Bronchial epithelial cell (primary cell): ENCODE measurements around the gene LAD1. TPM values are rescaled to one million over a fixed set of nuclear protein-coding genes. Genes with fewer than 3 reads are reported as not detected.
A peak's percentile ranks its signal among the peaks of the same experiment; 100 is the strongest.

Source experiments
- DNase-seq: peaks from one replicate; pipeline ENCODE4 v3.0.0-alpha.2; 2010; ENCODE audit warnings: low read depth
- FAIRE-seq: peaks from 2 replicates; lab custom pipeline; 2011; peaks lifted over from hg19 to GRCh38; lab: Jason Lieb, UNC
- H3K27me3 ChIP-seq: 2 replicates; pipeline ENCODE4 v1.5.1; 2011; ENCODE audit warnings: low read length; ENCODE audit not compliant: control insufficient read depth, insufficient read depth
- H3K36me3 ChIP-seq: 2 replicates; pipeline ENCODE4 v1.5.1; 2011; ENCODE audit warnings: low read length; ENCODE audit not compliant: control insufficient read depth, insufficient read depth
- H3K4me3 ChIP-seq: 2 replicates; pipeline ENCODE4 v1.5.1; 2011; ENCODE audit warnings: mild to moderate bottlenecking, low read depth, low read length, control low read depth
- total RNA-seq: library from RNA; depleted of rRNA; stranded (reverse); fragments of >200 nt; gene quantifications from 2 replicates; pipeline ENCODE4 v1.2.1, GENCODE V29; 2014
- TF ChIP-seq, protein P1 (sequence below): IDR thresholded peaks from 2 replicates; pipeline ENCODE4 v1.5.1; 2011; ENCODE audit warnings: mild to moderate bottlenecking, moderate library complexity, low read length, control low read depth, inconsistent platforms; ENCODE audit not compliant: insufficient read depth, severe bottlenecking

The LAD1 gene
- total RNA-seq, 1 donor from 2014 or later, result 156 TPM

DNA sequence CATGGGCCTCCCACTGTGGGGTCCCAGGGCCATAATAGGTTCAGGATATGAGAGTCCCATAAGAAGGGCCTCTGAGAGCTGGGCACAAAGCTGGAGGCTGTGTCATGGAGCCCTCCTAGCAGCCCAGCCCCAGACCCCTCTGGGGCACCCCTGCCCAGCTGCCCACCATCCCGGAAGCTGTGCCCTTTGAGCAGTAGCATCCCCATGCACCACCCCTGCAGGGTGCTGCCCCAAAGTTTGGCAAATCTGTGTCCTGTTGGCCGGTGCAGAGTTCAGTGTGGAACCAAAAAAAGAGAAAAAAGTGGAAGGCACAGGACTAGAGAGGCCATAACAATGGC lies 39.3 kb downstream of the LAD1 start:
- Histone ChIP-seq H3K27me3 (no peaks in the 10 kb centered on the region), H3K36me3 (no peaks in the 10 kb centered on the region), H3K4me3 (no peak overlapping the region)
- DNase-seq (no peak), FAIRE-seq (no peak)
- TF ChIP-seq, protein P1, sequence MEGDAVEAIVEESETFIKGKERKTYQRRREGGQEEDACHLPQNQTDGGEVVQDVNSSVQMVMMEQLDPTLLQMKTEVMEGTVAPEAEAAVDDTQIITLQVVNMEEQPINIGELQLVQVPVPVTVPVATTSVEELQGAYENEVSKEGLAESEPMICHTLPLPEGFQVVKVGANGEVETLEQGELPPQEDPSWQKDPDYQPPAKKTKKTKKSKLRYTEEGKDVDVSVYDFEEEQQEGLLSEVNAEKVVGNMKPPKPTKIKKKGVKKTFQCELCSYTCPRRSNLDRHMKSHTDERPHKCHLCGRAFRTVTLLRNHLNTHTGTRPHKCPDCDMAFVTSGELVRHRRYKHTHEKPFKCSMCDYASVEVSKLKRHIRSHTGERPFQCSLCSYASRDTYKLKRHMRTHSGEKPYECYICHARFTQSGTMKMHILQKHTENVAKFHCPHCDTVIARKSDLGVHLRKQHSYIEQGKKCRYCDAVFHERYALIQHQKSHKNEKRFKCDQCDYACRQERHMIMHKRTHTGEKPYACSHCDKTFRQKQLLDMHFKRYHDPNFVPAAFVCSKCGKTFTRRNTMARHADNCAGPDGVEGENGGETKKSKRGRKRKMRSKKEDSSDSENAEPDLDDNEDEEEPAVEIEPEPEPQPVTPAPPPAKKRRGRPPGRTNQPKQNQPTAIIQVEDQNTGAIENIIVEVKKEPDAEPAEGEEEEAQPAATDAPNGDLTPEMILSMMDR, result no peak

DNA sequence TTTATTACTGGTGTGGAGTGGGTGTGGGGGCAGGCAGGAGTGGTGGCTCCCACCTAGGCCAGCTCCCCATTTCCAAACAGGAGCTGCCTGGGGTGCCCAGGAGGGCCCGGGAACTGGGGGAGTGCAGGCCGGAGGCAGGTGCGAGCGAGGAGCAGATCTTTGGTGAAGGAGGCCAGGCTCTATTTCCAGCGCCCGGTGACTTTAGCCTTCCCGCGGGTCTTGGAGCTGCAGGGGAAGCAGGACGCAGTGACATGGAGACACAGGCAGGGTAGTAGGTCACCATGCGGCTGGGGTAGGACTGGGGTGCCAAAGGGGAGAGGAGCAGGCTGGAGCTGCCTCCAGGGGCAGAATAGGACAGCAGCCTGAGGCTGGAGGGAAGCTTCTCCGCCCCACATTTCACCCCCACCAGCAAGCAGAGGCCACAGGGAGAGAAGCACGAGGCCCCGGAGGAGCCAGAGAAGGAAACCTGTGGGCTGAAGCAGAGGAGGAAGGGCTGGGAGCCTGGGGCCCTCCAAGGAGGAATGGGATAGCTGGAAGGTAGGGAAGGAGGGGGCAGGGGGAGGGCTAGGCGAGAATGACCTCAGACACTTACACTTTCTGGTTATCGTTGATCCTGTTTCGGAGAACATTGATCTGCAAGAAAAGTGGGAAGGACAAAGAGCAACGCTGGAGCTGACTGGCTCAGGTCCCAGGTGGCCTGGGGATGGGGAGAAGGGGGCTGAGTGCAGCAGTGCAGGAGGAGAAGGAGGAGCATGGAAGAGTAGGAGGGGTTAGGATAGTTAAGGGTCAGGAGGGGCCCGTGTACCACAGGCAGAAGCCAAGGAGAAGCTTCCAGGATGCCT lies 39.9 kb downstream of the LAD1 start:
- DNase-seq (no peak), FAIRE-seq (no peak)
- Histone ChIP-seq H3K36me3 (no peaks in the 10 kb centered on the region), H3K4me3 (no peak overlapping the region), H3K27me3 (no peaks in the 10 kb centered on the region)
- TF ChIP-seq, protein P1, result no peak

DNA sequence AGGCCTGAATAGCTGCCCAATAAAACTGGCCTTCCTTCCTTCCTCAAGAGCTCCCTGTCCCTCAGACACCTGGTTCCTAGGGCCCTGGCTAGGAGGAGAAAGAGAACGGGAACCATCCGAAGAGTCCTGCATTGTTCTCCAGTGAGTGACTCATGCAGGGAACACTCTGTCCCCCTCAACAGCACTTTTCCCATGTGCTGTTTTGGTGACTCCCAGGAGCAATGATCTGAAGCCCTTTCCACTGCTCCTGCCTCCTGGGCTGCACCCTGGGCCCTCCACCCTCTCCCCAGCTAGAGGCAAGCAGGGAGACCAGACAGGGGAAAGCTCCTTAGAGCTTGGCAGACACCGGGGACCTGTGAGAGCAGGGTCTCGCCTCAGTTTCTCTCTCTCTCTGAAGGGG lies 40.5 kb downstream of the LAD1 start:
- peak; percentile 55 for FAIRE-seq

DNA sequence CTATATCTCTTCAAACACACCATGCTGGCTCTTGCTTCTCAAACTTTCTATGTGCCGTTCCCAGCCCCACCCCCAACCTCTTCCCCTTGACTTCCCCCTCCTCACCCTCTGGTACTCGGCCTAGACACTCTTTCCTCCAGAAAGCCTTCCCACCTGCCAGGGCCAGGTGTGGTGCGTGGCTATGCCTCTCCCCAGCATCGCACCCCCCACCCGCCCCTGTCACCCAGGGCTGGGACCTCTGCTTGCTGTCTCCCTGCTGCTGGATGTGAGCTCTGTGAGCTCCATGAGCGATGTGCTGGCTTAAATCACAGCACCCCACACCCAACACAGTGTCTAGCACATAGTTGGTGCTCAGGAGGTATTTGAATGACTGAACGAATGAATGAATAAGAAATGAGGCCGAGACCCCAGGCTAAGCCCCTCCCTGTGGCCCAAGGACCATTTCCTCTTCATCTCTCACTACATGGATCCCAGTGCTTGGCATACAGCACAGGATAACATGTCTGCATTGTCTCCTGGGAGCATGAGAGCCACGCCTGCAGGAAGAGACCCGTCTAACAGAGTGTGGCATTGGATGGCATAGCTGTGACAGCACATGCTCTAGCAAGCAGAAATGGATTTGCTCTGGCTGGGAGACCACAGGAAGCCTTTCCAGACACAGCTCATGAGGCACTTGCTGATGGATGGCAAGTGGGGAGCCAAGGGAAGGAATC lies 41.3 kb downstream of the LAD1 start:
- TF ChIP-seq, protein P1, result no peak
- no peak for FAIRE-seq
- H3K27me3 ChIP-seq, result no peaks in the 10 kb centered on the region
- DNase-seq, result no peak
- no peak overlapping the region for H3K4me3 ChIP-seq
- no peaks in the 10 kb centered on the region for H3K36me3 ChIP-seq

More for the DNA sequence above, 40.5 kb downstream of the LAD1 start:
- Histone ChIP-seq H3K36me3 (no peaks in the 10 kb centered on the region), H3K4me3 (no peak overlapping the region), H3K27me3 (no peaks in the 10 kb centered on the region)
- TF ChIP-seq, protein P1, result no peak
- peak; percentile 42 for DNase-seq

DNA sequence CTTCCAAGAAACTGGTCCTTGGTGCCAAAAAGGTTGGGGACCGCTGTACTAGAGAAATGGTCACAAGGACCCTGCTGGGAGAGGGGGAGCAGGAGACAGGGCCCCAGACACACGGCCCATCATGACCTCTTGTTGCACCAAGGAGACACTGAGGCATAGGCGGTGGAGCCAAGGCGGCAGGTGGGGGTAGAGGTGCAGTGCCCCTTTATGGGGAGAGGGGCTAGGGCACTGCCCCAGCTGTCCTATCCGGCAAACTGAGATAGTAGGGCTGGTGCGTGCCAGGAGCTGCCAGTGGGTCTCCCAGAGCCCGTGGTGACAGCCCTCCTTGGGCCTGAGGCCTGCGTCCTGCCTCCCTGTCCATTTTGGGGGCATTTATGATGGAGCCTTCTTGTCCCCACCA lies 41.9 kb downstream of the LAD1 start:
- FAIRE-seq (no peak), DNase-seq (no peak)
- no peak overlapping the region for H3K4me3 ChIP-seq
- no peaks in the 10 kb centered on the region for H3K27me3 ChIP-seq
- H3K36me3 ChIP-seq, result no peaks in the 10 kb centered on the region
- TF ChIP-seq, protein P1, result no peak
